GM12878 (cell line): ENCODE results near the gene ATF7IP.

ENCODE experiments used
- ATF2 ChIP-seq: IDR thresholded peaks from 2 replicates; pipeline ENCODE4 v1.6.1; 2012; ENCODE audit warnings: low read length, inconsistent platforms
- CHD1 ChIP-seq: IDR thresholded peaks from 2 replicates; pipeline ENCODE4 v1.6.1; 2012; ENCODE audit warnings: low read depth, low read length, improper control_type of control experiment
- CREB1 ChIP-seq: IDR thresholded peaks from 2 replicates; pipeline ENCODE4 v1.6.1; 2012; ENCODE audit warnings: low read depth, mild to moderate bottlenecking, inconsistent platforms
- EP300 ChIP-seq, 2 experiments: fragments of 150-350 bp in 1 of 2; IDR thresholded peaks; 2 replicates each; pipeline ENCODE4 v1.6.1; 2011 to 2012; ENCODE audit warnings: low read depth in 2 of 2, low read length in 2 of 2, borderline replicate concordance in 1 of 2, improper control_type of control experiment in 1 of 2, inconsistent platforms in 1 of 2; ENCODE audit not compliant: control insufficient read depth in 1 of 2
- ETV6 ChIP-seq, 2 experiments: fragments of 450-650 bp in 1 of 2; IDR thresholded peaks in 1 of 2; conservative IDR thresholded peaks in 1 of 2; 2 replicates each; pipeline ENCODE4 v1.6.1; 2014; ENCODE audit warnings: antibody characterized with exemption in 1 of 2, borderline replicate concordance in 1 of 2, low read depth in 1 of 2, mild to moderate bottlenecking in 1 of 2, moderate library complexity in 1 of 2
- EZH2 ChIP-seq: IDR thresholded peaks from 2 replicates; pipeline ENCODE4 v1.6.1; 2012; ENCODE audit warnings: low read depth, mild to moderate bottlenecking, control low read depth, inconsistent platforms, low read length, borderline replicate concordance; ENCODE audit not compliant: control insufficient read depth
- PBX3 ChIP-seq: IDR thresholded peaks from 2 replicates; pipeline ENCODE4 v1.6.1; 2011; ENCODE audit warnings: mild to moderate bottlenecking, low read depth, low read length, moderate library complexity; ENCODE audit not compliant: insufficient replicate concordance
- PML ChIP-seq: IDR thresholded peaks from 2 replicates; pipeline ENCODE4 v1.6.1; 2012; ENCODE audit warnings: low read length, inconsistent platforms
- POLR2AphosphoS5 ChIP-seq: IDR thresholded peaks from 2 replicates; pipeline ENCODE4 v1.6.1; 2011; ENCODE audit warnings: mild to moderate bottlenecking, low read length, inconsistent platforms
- REST ChIP-seq: IDR thresholded peaks from 2 replicates; pipeline ENCODE4 v1.6.1; 2012; ENCODE audit warnings: mild to moderate bottlenecking, low read depth, low read length
- TAF1 ChIP-seq: IDR thresholded peaks from 2 replicates; pipeline ENCODE4 v1.6.1; 2011; ENCODE audit warnings: mild to moderate bottlenecking, low read depth, low read length, borderline replicate concordance
- TF ChIP-seq, protein P1 (sequence below), 3 experiments: IDR thresholded peaks in 2 of 3; conservative IDR thresholded peaks in 1 of 3; 2 replicates each; pipeline ENCODE4 v1.5.1; 2011; ENCODE audit warnings: low read depth in 3 of 3, low read length in 3 of 3, mild to moderate bottlenecking in 3 of 3, control low read depth in 2 of 3, moderate library complexity in 2 of 3, inconsistent platforms in 1 of 3, mixed read lengths in 1 of 3; ENCODE audit not compliant: control insufficient read depth in 2 of 3, insufficient read depth in 1 of 3; ENCODE audit errors: extremely low read depth in 1 of 3
- TF ChIP-seq, protein P2 (sequence below): fragments of 450-650 bp; IDR thresholded peaks from 2 replicates; pipeline ENCODE4 v1.6.1; 2017; ENCODE audit warnings: antibody characterized with exemption, mild to moderate bottlenecking, moderate library complexity

GRCh38 chr12:14332482-14332881 lies 33.0 kb upstream of the ATF7IP start:
- TF ChIP-seq PBX3, result no peak
- no peak for TF ChIP-seq ATF2
- no peak for TF ChIP-seq POLR2AphosphoS5
- no peak for TF ChIP-seq EZH2
- TF ChIP-seq EP300 (IDR thresholded peaks at IDR 0.05; ENCODE audit: borderline replicate concordance in 1 of 2, control insufficient read depth in 1 of 2, low read depth in 2 of 2, low read length in 2 of 2), result no peak
- TF ChIP-seq, protein P1, sequence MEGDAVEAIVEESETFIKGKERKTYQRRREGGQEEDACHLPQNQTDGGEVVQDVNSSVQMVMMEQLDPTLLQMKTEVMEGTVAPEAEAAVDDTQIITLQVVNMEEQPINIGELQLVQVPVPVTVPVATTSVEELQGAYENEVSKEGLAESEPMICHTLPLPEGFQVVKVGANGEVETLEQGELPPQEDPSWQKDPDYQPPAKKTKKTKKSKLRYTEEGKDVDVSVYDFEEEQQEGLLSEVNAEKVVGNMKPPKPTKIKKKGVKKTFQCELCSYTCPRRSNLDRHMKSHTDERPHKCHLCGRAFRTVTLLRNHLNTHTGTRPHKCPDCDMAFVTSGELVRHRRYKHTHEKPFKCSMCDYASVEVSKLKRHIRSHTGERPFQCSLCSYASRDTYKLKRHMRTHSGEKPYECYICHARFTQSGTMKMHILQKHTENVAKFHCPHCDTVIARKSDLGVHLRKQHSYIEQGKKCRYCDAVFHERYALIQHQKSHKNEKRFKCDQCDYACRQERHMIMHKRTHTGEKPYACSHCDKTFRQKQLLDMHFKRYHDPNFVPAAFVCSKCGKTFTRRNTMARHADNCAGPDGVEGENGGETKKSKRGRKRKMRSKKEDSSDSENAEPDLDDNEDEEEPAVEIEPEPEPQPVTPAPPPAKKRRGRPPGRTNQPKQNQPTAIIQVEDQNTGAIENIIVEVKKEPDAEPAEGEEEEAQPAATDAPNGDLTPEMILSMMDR (IDR thresholded peaks at IDR 0.05 in 2 of 3, conservative IDR thresholded peaks at IDR 0.05 in 1 of 3; ENCODE audit: control insufficient read depth in 2 of 3, extremely low read depth in 1 of 3, insufficient read depth in 1 of 3, low read depth in 3 of 3, low read length in 3 of 3), result no peak
- TF ChIP-seq CHD1, result no peak
- no peak for TF ChIP-seq PML
- no peak for TF ChIP-seq REST
- TF ChIP-seq ETV6 (conservative IDR thresholded peaks at IDR 0.05 in 1 of 2, IDR thresholded peaks at IDR 0.05 in 1 of 2; ENCODE audit: borderline replicate concordance in 1 of 2, low read depth in 1 of 2), result no peak
- no peak for TF ChIP-seq CREB1
- TF ChIP-seq, protein P2, sequence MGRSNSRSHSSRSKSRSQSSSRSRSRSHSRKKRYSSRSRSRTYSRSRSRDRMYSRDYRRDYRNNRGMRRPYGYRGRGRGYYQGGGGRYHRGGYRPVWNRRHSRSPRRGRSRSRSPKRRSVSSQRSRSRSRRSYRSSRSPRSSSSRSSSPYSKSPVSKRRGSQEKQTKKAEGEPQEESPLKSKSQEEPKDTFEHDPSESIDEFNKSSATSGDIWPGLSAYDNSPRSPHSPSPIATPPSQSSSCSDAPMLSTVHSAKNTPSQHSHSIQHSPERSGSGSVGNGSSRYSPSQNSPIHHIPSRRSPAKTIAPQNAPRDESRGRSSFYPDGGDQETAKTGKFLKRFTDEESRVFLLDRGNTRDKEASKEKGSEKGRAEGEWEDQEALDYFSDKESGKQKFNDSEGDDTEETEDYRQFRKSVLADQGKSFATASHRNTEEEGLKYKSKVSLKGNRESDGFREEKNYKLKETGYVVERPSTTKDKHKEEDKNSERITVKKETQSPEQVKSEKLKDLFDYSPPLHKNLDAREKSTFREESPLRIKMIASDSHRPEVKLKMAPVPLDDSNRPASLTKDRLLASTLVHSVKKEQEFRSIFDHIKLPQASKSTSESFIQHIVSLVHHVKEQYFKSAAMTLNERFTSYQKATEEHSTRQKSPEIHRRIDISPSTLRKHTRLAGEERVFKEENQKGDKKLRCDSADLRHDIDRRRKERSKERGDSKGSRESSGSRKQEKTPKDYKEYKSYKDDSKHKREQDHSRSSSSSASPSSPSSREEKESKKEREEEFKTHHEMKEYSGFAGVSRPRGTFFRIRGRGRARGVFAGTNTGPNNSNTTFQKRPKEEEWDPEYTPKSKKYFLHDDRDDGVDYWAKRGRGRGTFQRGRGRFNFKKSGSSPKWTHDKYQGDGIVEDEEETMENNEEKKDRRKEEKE, result no peak
- no peak for TF ChIP-seq TAF1
